Suprapubic skin (tissue), 4 donors: Measurements from ENCODE around the gene AIMP1. TPM values are rescaled to one million over a fixed set of nuclear protein-coding genes. Genes with fewer than 3 reads are reported as not detected.

Source experiments
- DNase-seq, 2 donors: peaks; one replicate each; pipeline ENCODE4 v3.0.0-alpha.2; 2019; ENCODE audit warnings: low spot score in 2 of 2
- H3K27ac ChIP-seq: fragments of 200-600 bp; sonication (generic); one replicate; pipeline ENCODE4 v1.5.1; 2019
- H3K27me3 ChIP-seq: fragments of 200-600 bp; sonication (generic); one replicate; pipeline ENCODE4 v1.5.1; 2019
- H3K36me3 ChIP-seq: fragments of 200-600 bp; sonication (generic); one replicate; pipeline ENCODE4 v1.5.1; 2019
- H3K4me1 ChIP-seq: fragments of 200-600 bp; sonication (generic); one replicate; pipeline ENCODE4 v1.5.1; 2019
- H3K4me3 ChIP-seq: fragments of 200-600 bp; sonication (generic); one replicate; pipeline ENCODE4 v1.5.1; 2019; ENCODE audit warnings: mild to moderate bottlenecking
- H3K9me3 ChIP-seq: fragments of 200-600 bp; sonication (generic); one replicate; pipeline ENCODE4 v1.5.1; 2019
- EP300 ChIP-seq: sonication (generic); formaldehyde crosslinking; IDR thresholded peaks from one replicate; pipeline ENCODE4 v1.6.1; 2017; ENCODE audit warnings: antibody characterized with exemption
- POLR2A ChIP-seq, 2 donors: fragments of 450-650 bp; IDR thresholded peaks; one replicate each; pipeline ENCODE4 v1.6.1; 2017; ENCODE audit warnings: antibody characterized with exemption in 2 of 2, mild to moderate bottlenecking in 2 of 2, moderate library complexity in 2 of 2
- POLR2AphosphoS5 ChIP-seq, 3 donors: sonication (generic); formaldehyde crosslinking; IDR thresholded peaks; one replicate each; pipeline ENCODE4 v1.6.1; 2017; ENCODE audit warnings: antibody characterized with exemption in 3 of 3
- WGBS: methylation state at CpG from one replicate; pipeline ENCODE4 v1.1.5; 2018; 5-methylcytosine and 5-hydroxymethylcytosine counted together
- total RNA-seq, 4 donors: library from RNA; depleted of rRNA; stranded (reverse); fragments of >200 nt; gene quantifications; one replicate each; pipeline ENCODE4 v1.1.0, GENCODE V29; 2016
- TF ChIP-seq, protein P1 (sequence below), 2 donors: fragments of 200-600 bp in 1 of 2; fragments of 450-650 bp in 1 of 2; sonication (generic) in 1 of 2; IDR thresholded peaks; one replicate each; pipeline ENCODE4 v1.5.1; 2016 to 2019; ENCODE audit warnings: antibody characterized with exemption in 2 of 2, mild to moderate bottlenecking in 1 of 2, moderate library complexity in 1 of 2

AIMP1 gene
- total RNA-seq, 4 donors from 2014 or later: 17.0 to 26.6 (median 20.5) TPM

- DNase-seq: no peak
- Histone ChIP-seq H3K4me1 (no peaks in the 10 kb centered on the region), H3K27me3 (no peaks in the 10 kb centered on the region), H3K9me3 (peaks cover 7% of the 10 kb centered on the region), H3K4me3 (no peak overlapping the region), H3K27ac (no peak overlapping the region), H3K36me3 (peaks cover 65% of the 10 kb centered on the region)
- TF ChIP-seq POLR2AphosphoS5 (IDR thresholded peaks at IDR 0.05): no peak
- TF ChIP-seq EP300: no peak
- TF ChIP-seq, protein P1, sequence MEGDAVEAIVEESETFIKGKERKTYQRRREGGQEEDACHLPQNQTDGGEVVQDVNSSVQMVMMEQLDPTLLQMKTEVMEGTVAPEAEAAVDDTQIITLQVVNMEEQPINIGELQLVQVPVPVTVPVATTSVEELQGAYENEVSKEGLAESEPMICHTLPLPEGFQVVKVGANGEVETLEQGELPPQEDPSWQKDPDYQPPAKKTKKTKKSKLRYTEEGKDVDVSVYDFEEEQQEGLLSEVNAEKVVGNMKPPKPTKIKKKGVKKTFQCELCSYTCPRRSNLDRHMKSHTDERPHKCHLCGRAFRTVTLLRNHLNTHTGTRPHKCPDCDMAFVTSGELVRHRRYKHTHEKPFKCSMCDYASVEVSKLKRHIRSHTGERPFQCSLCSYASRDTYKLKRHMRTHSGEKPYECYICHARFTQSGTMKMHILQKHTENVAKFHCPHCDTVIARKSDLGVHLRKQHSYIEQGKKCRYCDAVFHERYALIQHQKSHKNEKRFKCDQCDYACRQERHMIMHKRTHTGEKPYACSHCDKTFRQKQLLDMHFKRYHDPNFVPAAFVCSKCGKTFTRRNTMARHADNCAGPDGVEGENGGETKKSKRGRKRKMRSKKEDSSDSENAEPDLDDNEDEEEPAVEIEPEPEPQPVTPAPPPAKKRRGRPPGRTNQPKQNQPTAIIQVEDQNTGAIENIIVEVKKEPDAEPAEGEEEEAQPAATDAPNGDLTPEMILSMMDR (IDR thresholded peaks at IDR 0.05): no peak
- no peak for TF ChIP-seq POLR2A (IDR thresholded peaks at IDR 0.05)
These were observed 21.6 kb downstream of the AIMP1 start for GRCh38 chr4:106337916-106338315.

GRCh38 chr4:106338671-106339070 is 22.3 kb downstream of the AIMP1 start:
- no peak for TF ChIP-seq POLR2AphosphoS5 (IDR thresholded peaks at IDR 0.05)
- no peak for DNase-seq
- H3K36me3 ChIP-seq: peaks cover 58% of the 10 kb centered on the region
- WGBS: no CpG with 5 or more reads among the region's 3 CpGs
- no peaks in the 10 kb centered on the region for H3K27me3 ChIP-seq
- H3K27ac ChIP-seq: no peak overlapping the region
- H3K4me1 ChIP-seq: no peaks in the 10 kb centered on the region
- H3K4me3 ChIP-seq: no peak overlapping the region
- peaks cover 7% of the 10 kb centered on the region for H3K9me3 ChIP-seq

GRCh38 chr4:106339431-106339830 is 23.1 kb downstream of the AIMP1 start:
- no peak for DNase-seq
- H3K27ac ChIP-seq: no peak overlapping the region
- peaks cover 7% of the 10 kb centered on the region for H3K9me3 ChIP-seq
- WGBS: 86% methylated on average over 4 of the region's 4 CpGs
- peaks cover 55% of the 10 kb centered on the region for H3K36me3 ChIP-seq
- no peak overlapping the region for H3K4me3 ChIP-seq
- no peaks in the 10 kb centered on the region for H3K27me3 ChIP-seq
- H3K4me1 ChIP-seq: no peaks in the 10 kb centered on the region
- TF ChIP-seq, protein P1 (IDR thresholded peaks at IDR 0.05): no peak
- no peak for TF ChIP-seq POLR2AphosphoS5 (IDR thresholded peaks at IDR 0.05)
- no peak for TF ChIP-seq EP300
- no peak for TF ChIP-seq POLR2A (IDR thresholded peaks at IDR 0.05)

DNA sequence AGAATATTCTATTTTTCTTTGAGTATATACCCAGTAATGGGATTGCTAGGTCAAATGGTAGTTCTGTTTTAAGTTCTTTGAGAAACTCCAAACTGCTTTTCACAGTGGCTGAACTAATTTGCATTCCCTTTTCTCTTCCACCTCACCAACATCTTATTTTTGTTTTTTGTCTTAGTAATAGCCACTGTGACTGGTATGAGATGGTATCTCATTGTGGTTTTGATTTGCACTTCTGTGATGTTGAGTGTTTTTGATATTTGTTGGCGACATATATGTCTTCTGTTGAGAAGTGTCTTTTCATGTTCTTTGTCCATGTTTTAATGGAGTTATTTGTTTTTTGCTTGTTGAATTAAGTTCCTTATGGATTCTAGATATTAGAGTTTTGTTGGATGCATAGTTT is 24.4 kb downstream of the AIMP1 start:
- H3K27ac ChIP-seq: no peak overlapping the region
- no peak overlapping the region for H3K4me3 ChIP-seq
- 92% methylated on average over 1 of the region's 1 CpG for WGBS
- no peaks in the 10 kb centered on the region for H3K4me1 ChIP-seq
- peaks cover 7% of the 10 kb centered on the region for H3K9me3 ChIP-seq
- TF ChIP-seq POLR2AphosphoS5 (IDR thresholded peaks at IDR 0.05) (no peak), POLR2A (IDR thresholded peaks at IDR 0.05) (no peak), EP300 (no peak)
- TF ChIP-seq, protein P1 (IDR thresholded peaks at IDR 0.05): no peak
- DNase-seq: no peak
- peaks cover 48% of the 10 kb centered on the region for H3K36me3 ChIP-seq
- H3K27me3 ChIP-seq: no peaks in the 10 kb centered on the region

DNA sequence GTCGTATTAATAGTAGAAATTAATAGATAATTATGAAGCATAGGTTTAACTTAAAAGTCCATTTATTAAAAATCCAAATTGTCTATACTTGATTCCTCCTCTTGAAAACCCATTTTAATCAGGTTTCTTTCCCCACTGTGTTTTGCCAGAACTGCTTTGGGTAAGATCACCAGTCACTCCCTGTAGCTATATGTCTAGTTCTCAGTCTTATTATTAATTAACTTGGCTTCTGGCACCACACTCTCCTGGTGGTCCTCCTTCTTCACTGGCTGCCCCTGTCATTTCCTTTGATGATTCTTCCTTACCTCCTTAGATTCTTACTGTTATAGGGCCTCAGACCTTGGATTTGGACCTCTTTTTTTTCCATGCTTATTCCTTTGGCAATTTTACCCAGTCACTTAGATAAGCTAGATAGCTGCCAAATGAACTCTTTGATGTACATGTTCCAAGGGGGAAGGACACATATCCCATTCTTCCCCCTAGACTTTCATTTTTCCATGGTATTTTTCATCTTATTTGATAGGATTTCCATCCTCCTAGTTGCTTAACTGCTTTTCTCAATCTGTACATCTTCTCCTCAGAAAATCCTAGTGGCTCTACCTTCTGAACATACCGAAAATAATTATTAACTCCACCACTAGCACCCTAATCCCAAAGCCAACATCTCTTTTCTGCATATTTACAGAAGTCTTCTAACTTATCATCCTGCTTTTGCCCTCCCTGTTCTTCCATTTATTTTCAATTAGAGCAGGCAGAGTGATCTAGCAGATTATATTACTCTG is 27.7 kb downstream of the AIMP1 start:
- H3K27me3 ChIP-seq: no peaks in the 10 kb centered on the region
- no peak overlapping the region for H3K4me3 ChIP-seq
- DNase-seq: no peak
- no peak overlapping the region for H3K27ac ChIP-seq
- H3K9me3 ChIP-seq: no peaks in the 10 kb centered on the region
- TF ChIP-seq POLR2A (IDR thresholded peaks at IDR 0.05) (no peak), POLR2AphosphoS5 (IDR thresholded peaks at IDR 0.05) (no peak), EP300 (no peak)
- TF ChIP-seq, protein P1 (IDR thresholded peaks at IDR 0.05): no peak
- WGBS: 94% methylated on average over 2 of the region's 2 CpGs
- H3K36me3 ChIP-seq: peaks cover 44% of the 10 kb centered on the region
- H3K4me1 ChIP-seq: no peaks in the 10 kb centered on the region

- Histone ChIP-seq H3K4me1 (no peaks in the 10 kb centered on the region), H3K27me3 (no peaks in the 10 kb centered on the region), H3K36me3 (peaks cover 46% of the 10 kb centered on the region), H3K27ac (no peak overlapping the region), H3K9me3 (no peaks in the 10 kb centered on the region), H3K4me3 (no peak overlapping the region)
- WGBS: 93% methylated on average over 1 of the region's 1 CpG
- no peak for DNase-seq
- no peak for TF ChIP-seq POLR2AphosphoS5 (IDR thresholded peaks at IDR 0.05)
- TF ChIP-seq, protein P1 (IDR thresholded peaks at IDR 0.05): no peak
- TF ChIP-seq EP300: no peak
- TF ChIP-seq POLR2A (IDR thresholded peaks at IDR 0.05): no peak
These were observed 28.3 kb downstream of the AIMP1 start for GRCh38 chr4:106344647-106344970.
